GM23248 (cell line): ENCODE data around the gene PPFIBP1. TPM values are rescaled to one million over a fixed set of nuclear protein-coding genes. Genes with fewer than 3 reads are reported as not detected.
"Not testable (repeated sequence)": the region's sequence is repeated elsewhere in the genome, so short reads cannot be mapped to it uniquely, and the experiment has no call there.

ENCODE experiments used
- DNase-seq: peaks from one replicate; pipeline ENCODE4 v3.0.0-alpha.2; 2015
- H2AFZ ChIP-seq: fragments of 200-600 bp; sonication (generic); 2 replicates; pipeline ENCODE4 v1.6.1; 2016; ENCODE audit warnings: antibody characterized with exemption
- H3F3A ChIP-seq: fragments of 200-600 bp; sonication (generic); 2 replicates; pipeline ENCODE4 v1.6.1; 2016; ENCODE audit warnings: mild to moderate bottlenecking, antibody characterized with exemption, mixed run types; ENCODE audit not compliant: insufficient read depth
- H3K27ac ChIP-seq: fragments of 200-600 bp; sonication (generic); 2 replicates; pipeline ENCODE4 v1.5.1; 2016; ENCODE audit warnings: mild to moderate bottlenecking
- H3K27me3 ChIP-seq: fragments of 200-600 bp; sonication (generic); replicated peaks from 2 replicates; pipeline ENCODE4 v1.6.1; 2016; ENCODE audit warnings: mild to moderate bottlenecking; ENCODE audit not compliant: insufficient read depth
- H3K36me3 ChIP-seq: fragments of 200-600 bp; sonication (generic); 2 replicates; pipeline ENCODE4 v1.6.1; 2016; ENCODE audit warnings: low read depth, mild to moderate bottlenecking
- H3K4me1 ChIP-seq: fragments of 200-600 bp; sonication (generic); 2 replicates; pipeline ENCODE4 v1.6.1; 2016; ENCODE audit warnings: mild to moderate bottlenecking; ENCODE audit not compliant: insufficient read depth
- H3K4me2 ChIP-seq: fragments of 200-600 bp; sonication (generic); one replicate; pipeline ENCODE4 v1.6.1; 2016; ENCODE audit warnings: mild to moderate bottlenecking; ENCODE audit not compliant: unreplicated experiment
- H3K4me3 ChIP-seq: fragments of 200-600 bp; sonication (generic); 2 replicates; pipeline ENCODE4 v1.5.1; 2016; ENCODE audit warnings: mild to moderate bottlenecking
- H3K79me2 ChIP-seq: fragments of 200-600 bp; sonication (generic); 2 replicates; pipeline ENCODE4 v1.6.1; 2016; ENCODE audit warnings: mild to moderate bottlenecking; ENCODE audit not compliant: insufficient read depth
- H3K9ac ChIP-seq: fragments of 200-600 bp; sonication (generic); 2 replicates; pipeline ENCODE4 v1.6.1; 2016; ENCODE audit warnings: mild to moderate bottlenecking
- H3K9me2 ChIP-seq: fragments of 200-600 bp; sonication (generic); 2 replicates; pipeline ENCODE4 v1.6.1; 2016; ENCODE audit warnings: mixed run types, mild to moderate bottlenecking, moderate library complexity; ENCODE audit not compliant: insufficient read depth
- H3K9me3 ChIP-seq: fragments of 200-600 bp; sonication (generic); one replicate; pipeline ENCODE4 v1.6.1; 2017; ENCODE audit warnings: low read depth
- H4K20me1 ChIP-seq: fragments of 200-600 bp; sonication (generic); 2 replicates; pipeline ENCODE4 v1.6.0; 2016; ENCODE audit not compliant: insufficient read depth
- EZH2 ChIP-seq: fragments of 200-600 bp; sonication (generic); IDR thresholded peaks from 2 replicates; pipeline ENCODE4 v1.6.1; 2018; ENCODE audit warnings: antibody characterized with exemption, mild to moderate bottlenecking; ENCODE audit not compliant: insufficient read depth, poor library complexity, severe bottlenecking
- EZH2phosphoT487 ChIP-seq: fragments of 200-600 bp; sonication (generic); IDR thresholded peaks from 2 replicates; pipeline ENCODE4 v1.6.1; 2018; ENCODE audit warnings: antibody characterized with exemption, moderate library complexity, mild to moderate bottlenecking, low read depth; ENCODE audit not compliant: insufficient read depth
- WGBS, 2 experiments: methylation state at CpG; one replicate each; pipeline ENCODE4 v1.1.6; 2015 to 2017; ENCODE audit warnings: low lambda C conversion rate in 2 of 2, low coverage in 1 of 2; ENCODE audit errors: missing lambda C conversion rate in 2 of 2; 5-methylcytosine and 5-hydroxymethylcytosine counted together
- in situ Hi-C: fragments of 300-500 bp; cut with MboI; formaldehyde crosslinking; loops from 2 replicates; pipeline ENCODE4 v1.15.0; 2020
- polyA plus RNA-seq: library from polyadenylated mRNA; unstranded; fragments of >200 nt; fragmentation: Nextera tagmentation; extraction: Ambion mirVana; gene quantifications from 2 replicates; pipeline ENCODE4 v1.2.1, GENCODE V29; 2016
- total RNA-seq: library from RNA; depleted of rRNA; stranded (reverse); fragments of >200 nt; shearing (Covaris generic); gene quantifications from 2 replicates; pipeline ENCODE4 v1.2.3, GENCODE V29; 2014

PPFIBP1 gene
- total and polyA plus RNA-seq, 2 experiments from 2014 or later, result 86.0 to 101 TPM

DNA sequence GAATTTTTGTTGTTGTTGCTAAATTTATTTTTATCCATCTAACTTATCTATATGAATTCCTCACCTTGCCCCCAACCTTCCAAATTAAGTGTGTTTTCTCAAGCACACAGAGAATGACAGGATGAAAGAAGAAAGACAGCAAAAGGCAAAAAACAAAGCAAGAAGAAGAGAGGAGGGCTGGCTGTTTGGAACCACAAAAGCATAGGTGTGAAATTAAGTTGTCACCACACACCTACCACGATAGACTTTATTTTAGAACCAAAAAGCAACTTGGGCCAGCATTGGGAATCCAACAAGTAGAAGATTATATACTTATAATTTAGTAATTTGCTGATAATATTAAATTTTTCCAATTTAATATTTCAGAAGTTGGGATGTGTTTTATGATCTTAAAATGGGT lies 113.5 kb downstream of the PPFIBP1 start:
- peaks cover 7% of the 10 kb centered on the region; the same call in 1 of the 2 replicates for H3F3A ChIP-seq
- peaks cover 5% of the 10 kb centered on the region; the same call in 1 of the 2 replicates for H3K4me1 ChIP-seq
- no peak overlapping the region for H2AFZ ChIP-seq
- no peak overlapping the region for H3K27ac ChIP-seq
- 81 to 98% methylated on average over 1 of the region's 1 CpG for WGBS, 2 experiments
- H3K4me3 ChIP-seq, result no peak overlapping the region
- no peak overlapping the region for H3K9ac ChIP-seq
- no peaks in the 10 kb centered on the region for H3K9me2 ChIP-seq
- no peak for DNase-seq
- no peak overlapping the region for H3K4me2 ChIP-seq
- H3K36me3 ChIP-seq, result peaks cover 12% of the 10 kb centered on the region
- in situ Hi-C loops, result loop anchor here (10.0 kb wide), 1 partner anchor 213 kb away; no protein-coding TSS in a partner anchor
- H3K9me3 ChIP-seq, result no peaks in the 10 kb centered on the region
- peaks cover 79% of the 10 kb centered on the region for H3K79me2 ChIP-seq
- H4K20me1 ChIP-seq, result no peaks in the 10 kb centered on the region
- no peak for TF ChIP-seq EZH2phosphoT487
- TF ChIP-seq EZH2, result no peak
- no peaks in the 10 kb centered on the region for H3K27me3 ChIP-seq

DNA sequence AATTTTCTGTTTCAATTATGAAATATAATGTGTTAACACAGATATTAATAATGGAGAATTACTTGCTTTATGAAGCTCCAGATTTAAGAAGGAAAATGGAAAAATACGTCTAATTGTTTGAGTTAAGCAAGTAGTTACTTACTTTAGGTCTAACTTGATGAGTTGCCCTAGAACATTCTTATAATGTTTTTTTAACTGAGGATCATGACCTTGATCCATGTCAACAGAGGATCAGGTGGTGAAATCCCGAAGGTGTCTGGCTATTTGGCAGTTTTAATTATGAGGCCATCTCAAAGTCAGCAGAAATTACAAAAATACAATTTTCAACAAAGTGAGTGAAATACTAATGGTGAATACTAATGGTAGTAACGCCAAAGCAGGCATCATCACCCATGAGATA lies 115.3 kb downstream of the PPFIBP1 start:
- TF ChIP-seq EZH2phosphoT487, result no peak
- Histone ChIP-seq H3K9me3 (no peaks in the 10 kb centered on the region), H4K20me1 (no peaks in the 10 kb centered on the region), H3K4me3 (no peak overlapping the region), H3F3A (peaks cover 4% of the 10 kb centered on the region; the same call in 1 of the 2 replicates), H3K36me3 (peaks cover 12% of the 10 kb centered on the region), H3K79me2 (peaks cover 66% of the 10 kb centered on the region), H3K4me1 (peaks cover 6% of the 10 kb centered on the region; the same call in 1 of the 2 replicates), H3K27ac (no peak overlapping the region), H3K4me2 (no peak overlapping the region), H2AFZ (no peak overlapping the region), H3K27me3 (no peaks in the 10 kb centered on the region), H3K9ac (no peak overlapping the region), H3K9me2 (no peaks in the 10 kb centered on the region)
- 65 to 67% methylated on average over 3 of the region's 3 CpGs for WGBS, 2 experiments
- no peak for DNase-seq
- in situ Hi-C loops, result loop anchor here (10.0 kb wide), 1 partner anchor 214 kb away; no protein-coding TSS in a partner anchor

DNA sequence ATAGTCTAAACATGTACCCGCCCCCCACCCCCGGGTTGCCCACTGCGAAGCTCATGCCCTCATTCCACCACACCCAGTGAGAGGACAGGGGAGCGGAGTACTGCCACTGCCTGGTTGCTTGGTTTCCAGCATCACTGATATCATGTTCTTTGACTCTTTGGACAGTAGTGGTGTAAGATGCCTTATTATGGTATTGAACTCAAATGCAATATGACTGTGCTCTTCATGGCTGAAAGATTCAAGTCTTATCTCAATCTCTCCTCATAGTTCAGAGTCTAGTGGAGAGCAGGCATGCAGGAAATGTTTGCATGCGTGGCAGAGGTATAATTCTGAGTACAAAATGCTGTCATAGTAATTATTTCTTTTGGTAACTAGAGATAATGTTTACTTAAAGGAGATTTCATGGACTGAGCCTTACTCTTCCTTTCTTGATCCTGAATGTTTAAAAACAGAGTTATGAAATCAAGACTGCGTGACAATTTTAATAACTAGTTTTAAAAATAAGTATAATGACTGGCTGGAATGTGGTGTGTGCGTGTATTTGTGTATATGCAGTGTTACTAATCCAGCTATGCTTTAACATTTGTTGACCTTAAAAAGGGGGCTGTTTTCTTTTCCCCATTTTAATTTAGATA lies 116.7 kb downstream of the PPFIBP1 start:
- DNase-seq, H3K9me3 ChIP-seq, H3K4me3 ChIP-seq, in situ Hi-C loops, H3F3A ChIP-seq, H3K4me1 ChIP-seq, H3K9ac ChIP-seq, H2AFZ ChIP-seq, H3K27me3 ChIP-seq, H3K36me3 ChIP-seq, H3K4me2 ChIP-seq, H4K20me1 ChIP-seq, H3K27ac ChIP-seq, H3K9me2 ChIP-seq: not testable (repeated sequence)
- 97 to 99% methylated on average over 7 of the region's 7 CpGs for WGBS, 2 experiments
- peaks cover 65% of the 10 kb centered on the region for H3K79me2 ChIP-seq

DNA sequence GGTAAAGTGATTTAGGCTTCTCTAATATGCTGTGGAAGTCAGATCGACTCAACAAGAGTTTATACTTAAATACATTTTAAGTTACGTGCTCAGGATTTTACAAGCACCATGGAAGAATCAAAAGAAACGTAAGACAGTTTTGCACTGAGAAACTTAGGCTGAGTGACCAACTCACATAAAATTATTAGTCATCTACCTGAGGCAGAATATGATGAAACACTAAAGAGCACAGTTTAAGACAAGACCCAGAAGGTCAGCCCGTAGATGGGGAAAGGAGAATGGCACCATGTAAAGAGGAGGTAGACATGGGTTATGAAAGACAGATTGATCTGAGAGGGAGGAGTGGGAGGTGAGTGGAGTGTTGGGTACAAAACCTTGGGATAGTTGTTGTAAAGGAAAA lies 118.4 kb downstream of the PPFIBP1 start:
- H2AFZ ChIP-seq, in situ Hi-C loops: not testable (repeated sequence)

DNA sequence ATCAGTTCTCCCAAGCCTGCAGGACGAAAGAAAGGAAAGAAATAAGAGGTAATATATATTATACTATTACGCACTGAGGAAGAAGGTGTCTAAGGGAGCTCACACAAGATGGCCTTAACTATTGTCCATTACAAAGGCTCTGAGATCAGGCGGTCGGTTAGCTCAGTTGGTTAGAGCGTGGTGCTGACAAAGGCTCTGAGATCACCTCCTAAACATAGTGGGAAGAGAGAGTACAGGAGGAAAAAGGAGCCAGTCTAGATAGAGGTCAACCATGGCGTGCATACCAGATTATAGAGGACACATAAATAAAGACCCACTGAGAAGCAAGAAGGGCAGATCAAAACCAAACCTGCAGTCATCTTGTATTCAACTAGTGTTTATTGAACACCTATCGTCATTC lies 118.9 kb downstream of the PPFIBP1 start:
- H3K4me1 ChIP-seq, H2AFZ ChIP-seq, H3K4me3 ChIP-seq, in situ Hi-C loops, DNase-seq, H3K27me3 ChIP-seq, H3K9ac ChIP-seq, H3K9me2 ChIP-seq, H3K9me3 ChIP-seq, H3F3A ChIP-seq, H4K20me1 ChIP-seq, H3K36me3 ChIP-seq, H3K27ac ChIP-seq, H3K4me2 ChIP-seq: not testable (repeated sequence)
- 96 to 97% methylated on average over 5 of the region's 7 CpGs for WGBS, 2 experiments
- H3K79me2 ChIP-seq, result peaks cover 60% of the 10 kb centered on the region

More for the DNA sequence above, 118.4 kb downstream of the PPFIBP1 start:
- not testable (repeated sequence) for H4K20me1 ChIP-seq, H3K4me2 ChIP-seq, H3K36me3 ChIP-seq, H3K27me3 ChIP-seq, DNase-seq, H3K9me3 ChIP-seq, H3K9me2 ChIP-seq, H3K27ac ChIP-seq, H3K9ac ChIP-seq, H3F3A ChIP-seq, H3K4me1 ChIP-seq, H3K4me3 ChIP-seq
- WGBS, 2 experiments, result 92 to 93% methylated on average over 4 of the region's 4 CpGs
- peaks cover 65% of the 10 kb centered on the region for H3K79me2 ChIP-seq
